ENCODE measurements around the gene PELI2.

GRCh38 chr14:56262530-56262929 is 144.3 kb downstream of the PELI2 start:
- TF ChIP-seq CTCF (IDR thresholded peaks at IDR 0.05) (no peak), POLR2A (IDR thresholded peaks at IDR 0.05) (no peak)

Data from ovary (tissue), 3 donors.